Naive thymus-derived CD4-positive, alpha-beta T cell (primary cell): ENCODE data around the gene MGAT3. TPM values are rescaled to one million over a fixed set of nuclear protein-coding genes. Genes with fewer than 3 reads are reported as not detected.

ENCODE experiments used
- ATAC-seq: fragments of 150-1000 bp; cut with Tn5 transposase; 2 replicates; pipeline ENCODE4 v1.10.0; 2021; ENCODE audit warnings: mild to moderate bottlenecking, moderate library complexity
- CTCF ChIA-PET: fragments of 350-600 bp; sonication (Branson Sonifier 250); formaldehyde crosslinking; loops from one replicate; lab custom pipeline; 2021; ENCODE audit warnings: antibody characterized with exemption; lab: Charles Lee
- POLR2A ChIA-PET: fragments of 350-600 bp; sonication (Branson Sonifier 250); formaldehyde crosslinking; loops from one replicate; lab custom pipeline; 2021; ENCODE audit warnings: antibody characterized with exemption, inconsistent platforms; lab: Charles Lee
- DNase-seq, 9 donors: peaks; one replicate each; pipeline versions ENCODE4 v3.0.0 to v3.0.0-alpha.2; 2020 to 2022; ENCODE audit warnings: mixed read lengths in 1 of 9
- H3K27ac ChIP-seq: one replicate; pipeline ENCODE4 v1.7.0; 2013; ENCODE audit warnings: mild to moderate bottlenecking, low read depth, low read length, moderate library complexity
- H3K27me3 ChIP-seq, 2 donors: one replicate each; pipeline ENCODE4 v1.7.0; 2013; ENCODE audit warnings: low read length in 2 of 2, mild to moderate bottlenecking in 2 of 2, moderate library complexity in 2 of 2; ENCODE audit not compliant: control insufficient read depth in 2 of 2, insufficient read depth in 2 of 2
- H3K36me3 ChIP-seq, 3 experiments: 1 replicate in 2 of 3; 2 replicates in 1 of 3; pipeline ENCODE4 v1.7.0; 2013; ENCODE audit warnings: low read length in 3 of 3, mild to moderate bottlenecking in 3 of 3, moderate library complexity in 1 of 3; ENCODE audit not compliant: insufficient read depth in 3 of 3, control insufficient read depth in 2 of 3
- H3K4me1 ChIP-seq, 2 donors: one replicate each; pipeline ENCODE4 v1.7.0; 2013; ENCODE audit warnings: low read length in 2 of 2, mild to moderate bottlenecking in 2 of 2, moderate library complexity in 1 of 2; ENCODE audit not compliant: control insufficient read depth in 2 of 2, insufficient read depth in 2 of 2
- H3K4me3 ChIP-seq: 2 replicates; pipeline ENCODE4 v1.7.0; 2013; ENCODE audit warnings: mild to moderate bottlenecking, low read length
- H3K9me3 ChIP-seq, 3 experiments: 1 replicate in 2 of 3; 2 replicates in 1 of 3; pipeline ENCODE4 v1.7.0; 2013; ENCODE audit warnings: low read length in 3 of 3; ENCODE audit not compliant: control insufficient read depth in 2 of 3
- H3K27ac Mint-ChIP-seq, 9 donors: one replicate each; pipeline ENCODE4 v1.8.0; 2020 to 2022; ENCODE audit warnings: mixed read lengths in 9 of 9, mild to moderate bottlenecking in 8 of 9, moderate library complexity in 5 of 9, inconsistent platforms in 2 of 9
- H3K27me3 Mint-ChIP-seq, 5 donors: one replicate each; pipeline ENCODE4 v1.8.0; 2021 to 2022; ENCODE audit warnings: mixed read lengths in 5 of 5, mild to moderate bottlenecking in 1 of 5
- H3K36me3 Mint-ChIP-seq, 5 donors: one replicate each; pipeline ENCODE4 v1.8.0; 2020 to 2022; ENCODE audit warnings: mixed read lengths in 5 of 5, mild to moderate bottlenecking in 3 of 5, inconsistent platforms in 1 of 5
- H3K4me1 Mint-ChIP-seq, 7 donors: one replicate each; pipeline ENCODE4 v1.8.0; 2020 to 2022; ENCODE audit warnings: mixed read lengths in 7 of 7, mild to moderate bottlenecking in 3 of 7, inconsistent platforms in 1 of 7
- H3K4me3 Mint-ChIP-seq, 10 donors: one replicate each; pipeline ENCODE4 v1.8.0; 2020 to 2022; ENCODE audit warnings: mild to moderate bottlenecking in 10 of 10, mixed read lengths in 10 of 10, moderate library complexity in 6 of 10, inconsistent platforms in 2 of 10
- H3K9me3 Mint-ChIP-seq, 11 donors: one replicate each; pipeline ENCODE4 v1.8.0; 2020 to 2022; ENCODE audit warnings: mixed read lengths in 11 of 11, mild to moderate bottlenecking in 4 of 11, inconsistent platforms in 1 of 11, moderate library complexity in 1 of 11
- intact Hi-C, 2 donors: fragments of 100-400 bp; cut with micrococcal nuclease; formaldehyde crosslinking; loops; one replicate each; pipeline ENCODE4 v1.15.1; 2023
- polyA plus RNA-seq, 2 donors: library from polyadenylated mRNA; unstranded; fragments of 300-500 nt; fragmentation: Illumina TruSeq; gene quantifications; one replicate each; pipeline ENCODE4 v1.2.3, GENCODE V29; 2021
- total RNA-seq, 6 experiments: library from RNA in 5 of 6; stranded (reverse) in 5 of 6; gene quantifications; 1 replicate in 5 of 6; 2 replicates in 1 of 6; pipeline ENCODE4 v1.2.3 and lab custom pipeline; 2021 to 2026

The MGAT3 gene
- total and polyA plus RNA-seq, 7 experiments from 2014 or later, result 0.57 to 3.2 (median 1.0) TPM; not detected in 2

DNA sequence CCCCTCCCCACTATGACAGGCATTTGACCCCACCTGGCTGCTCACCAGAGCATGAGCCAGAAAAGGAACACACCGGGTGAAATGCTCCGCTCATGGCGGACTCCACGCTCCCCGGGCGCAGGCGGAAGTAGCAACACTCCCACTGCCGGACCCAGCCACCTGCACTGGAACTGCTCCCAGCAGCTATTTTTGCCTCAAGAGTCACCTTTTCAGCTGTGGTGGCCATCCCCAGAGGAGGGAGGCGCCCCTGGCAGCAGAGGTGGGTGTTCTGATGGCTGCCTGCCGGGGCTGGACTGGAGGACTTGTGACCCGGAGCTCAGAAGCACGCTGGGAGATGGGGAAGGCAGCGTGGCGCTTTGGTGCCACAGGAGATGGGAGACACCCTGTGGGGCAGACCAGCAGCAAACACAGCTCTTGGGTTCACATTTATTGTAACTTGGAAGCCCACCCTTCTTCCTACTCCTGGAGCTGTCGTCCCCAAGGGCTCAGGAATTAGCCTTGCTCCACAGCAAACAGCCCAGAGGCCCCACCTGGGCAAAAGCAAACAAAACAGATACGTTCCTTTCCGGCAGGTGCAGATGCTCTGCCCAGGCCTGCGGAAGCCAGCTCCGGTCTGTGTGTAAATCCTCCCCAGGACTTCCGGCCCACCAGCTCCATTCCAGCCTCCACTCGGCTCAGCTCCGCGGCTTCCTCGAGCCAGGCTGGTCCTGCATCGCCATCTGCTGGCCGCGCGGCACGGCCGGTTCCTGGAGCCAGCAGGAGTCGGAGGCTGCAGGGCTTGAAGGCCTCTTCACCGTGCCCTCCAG, 72.1 kb downstream of the MGAT3 start:
- H3K4me3 ChIP-seq, result no peak overlapping the region
- DNase-seq (peak; percentile 86 to 93 (median 89)), ATAC-seq (peak; percentile 74)
- intact Hi-C loops, result loop anchor here (1.0 to 10.0 kb wide), 6 partner anchors 33 to 1756 kb away; partner anchors contain the start of genes APOBEC3D (in 1 of the 2), CBX6 (in 1 of the 2) and RANGAP1 (in 1 of the 2)
- no peaks in the 10 kb centered on the region for H3K9me3 ChIP-seq
- Mint-ChIP-seq H3K4me1 (peaks cover 64 to 87% (median 78%) of the 10 kb centered on the region in 7 donors), H3K27ac (peak overlapping the region; percentile 65 to 92 (median 85)), H3K27me3 (peaks cover 0 to 4% (median 0%) of the 10 kb centered on the region in 5 donors), H3K9me3 (peaks cover 0 to 3% (median 0%) of the 10 kb centered on the region in 11 donors), H3K4me3 (peak overlapping the region; percentile 62 to 97 (median 75)), H3K36me3 (peaks cover 0 to 44% (median 12%) of the 10 kb centered on the region in 5 donors)
- ChIA-PET POLR2A (interaction anchor here (0.6 to 7.1 kb wide), 21 partner anchors 7 to 517 kb away, joined by 3 to 105 read pairs (median 5); partner anchors contain the start of genes ATF4, MIEF1, RPL3 and TAB1), CTCF (interaction anchor here (0.6 to 6.4 kb wide), 27 partner anchors 9 to 515 kb away, joined by 3 to 120 read pairs (median 4); partner anchors contain the start of genes ATF4, MIEF1, RPL3 and TAB1)
- H3K27me3 ChIP-seq, result no peaks in the 10 kb centered on the region
- H3K36me3 ChIP-seq, result peaks cover 0 to 48% (median 12%) of the 10 kb centered on the region in 3 experiments
- peaks cover 49 to 60% of the 10 kb centered on the region in 2 donors for H3K4me1 ChIP-seq
- peak overlapping the region; percentile 48 for H3K27ac ChIP-seq

DNA sequence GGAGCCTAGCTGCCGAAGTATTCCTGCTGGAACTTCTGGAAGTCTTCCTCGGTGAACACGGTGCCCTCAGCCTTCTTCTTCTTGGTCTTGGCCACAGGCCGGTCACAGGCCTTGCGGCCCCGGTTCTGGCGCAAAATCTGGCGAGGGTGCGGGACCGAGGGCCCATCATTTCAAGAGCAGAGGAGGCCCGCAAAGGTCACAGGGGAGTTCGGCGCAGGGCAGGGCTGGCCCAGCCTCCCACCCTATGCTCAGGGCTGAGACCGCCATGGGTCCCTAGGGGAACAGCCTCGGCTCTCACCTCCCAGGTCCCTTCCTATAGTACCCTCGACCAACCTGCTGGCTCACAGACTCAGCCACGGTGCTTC, 72.7 kb downstream of the MGAT3 start:
- POLR2A ChIA-PET, result interaction anchor here (0.6 to 7.1 kb wide), 19 partner anchors 8 to 518 kb away, joined by 3 to 105 read pairs (median 5); partner anchors contain the start of genes ATF4, MIEF1, RPL3 and TAB1
- ATAC-seq, result no peak
- intact Hi-C loops, result loop anchor here (1.0 to 10.0 kb wide), 6 partner anchors 33 to 1755 kb away; partner anchors contain the start of genes APOBEC3D (in 1 of the 2), CBX6 (in 1 of the 2) and RANGAP1 (in 1 of the 2)
- Mint-ChIP-seq H3K9me3 (peaks cover 0 to 3% (median 0%) of the 10 kb centered on the region in 11 donors), H3K27me3 (peaks cover 0 to 4% (median 0%) of the 10 kb centered on the region in 5 donors), H3K4me3 (peak overlapping the region; percentile 62 to 97 (median 75)), H3K36me3 (peaks cover 0 to 41% (median 12%) of the 10 kb centered on the region in 5 donors), H3K4me1 (peaks cover 64 to 85% (median 78%) of the 10 kb centered on the region in 7 donors), H3K27ac (peak overlapping the region in 8 of 9 donors; percentile 65 to 92 (median 84))
- Histone ChIP-seq H3K9me3 (no peaks in the 10 kb centered on the region), H3K4me3 (no peak overlapping the region), H3K36me3 (peaks cover 0 to 42% (median 12%) of the 10 kb centered on the region in 3 experiments), H3K27me3 (no peaks in the 10 kb centered on the region), H3K4me1 (peaks cover 49 to 58% of the 10 kb centered on the region in 2 donors), H3K27ac (peak overlapping the region; percentile 22)
- CTCF ChIA-PET, result interaction anchor here (0.7 to 6.4 kb wide), 25 partner anchors 9 to 515 kb away, joined by 3 to 120 read pairs (median 5); partner anchors contain the start of genes ATF4, MIEF1, RPL3 and TAB1
- DNase-seq, result no peak

DNA sequence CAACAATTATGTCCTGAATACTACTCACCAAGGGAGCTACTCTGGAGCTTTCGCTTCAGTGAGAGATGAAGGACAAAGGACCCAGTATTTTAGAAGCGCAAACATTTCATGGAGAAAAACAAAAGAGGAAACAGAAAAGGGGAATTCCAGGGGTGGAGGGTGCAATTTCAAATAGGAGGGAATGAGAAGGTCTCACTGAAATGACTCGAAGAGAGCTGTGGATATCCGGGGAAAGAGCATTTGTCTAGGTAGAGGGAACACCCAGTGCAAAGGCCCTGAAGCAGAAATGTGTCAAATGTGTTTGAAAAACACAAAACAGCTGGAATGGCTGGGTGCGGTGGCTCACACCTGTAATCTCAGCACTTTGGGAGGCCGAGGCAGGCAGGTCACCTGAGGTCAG, 73.3 kb downstream of the MGAT3 start:
- Histone ChIP-seq H3K9me3 (no peaks in the 10 kb centered on the region), H3K4me3 (no peak overlapping the region), H3K36me3 (peaks cover 0 to 35% (median 12%) of the 10 kb centered on the region in 3 experiments), H3K27ac (no peak overlapping the region), H3K27me3 (no peaks in the 10 kb centered on the region), H3K4me1 (peaks cover 47 to 63% of the 10 kb centered on the region in 2 donors)
- Mint-ChIP-seq H3K9me3 (peaks cover 0 to 3% (median 0%) of the 10 kb centered on the region in 11 donors), H3K27ac (peak overlapping the region; percentile 1 to 98 (median 77)), H3K4me3 (peak overlapping the region in 9 of 10 donors; percentile 15 to 97 (median 64)), H3K36me3 (peaks cover 0 to 36% (median 7%) of the 10 kb centered on the region in 5 donors), H3K4me1 (peaks cover 58 to 80% (median 71%) of the 10 kb centered on the region in 7 donors), H3K27me3 (peaks cover 0 to 4% (median 0%) of the 10 kb centered on the region in 5 donors)
- CTCF ChIA-PET, result interaction anchor here (0.7 to 6.4 kb wide), 13 partner anchors 10 to 514 kb away, joined by 3 to 120 read pairs (median 4); partner anchors contain the start of genes ATF4 and TAB1
- intact Hi-C loops, result loop anchor here (5.0 kb wide), 4 partner anchors 372 to 1473 kb away; partner anchors contain the start of genes GRAP2 (in 2 of the 2), CBX7 (in 1 of the 2) and PICK1 (in 1 of the 2)
- ATAC-seq (no peak), DNase-seq (no peak)
- POLR2A ChIA-PET, result interaction anchor here (0.6 to 7.1 kb wide), 13 partner anchors 8 to 517 kb away, joined by 3 to 105 read pairs (median 7); partner anchors contain the start of genes ATF4, MIEF1, RPL3 and TAB1

DNA sequence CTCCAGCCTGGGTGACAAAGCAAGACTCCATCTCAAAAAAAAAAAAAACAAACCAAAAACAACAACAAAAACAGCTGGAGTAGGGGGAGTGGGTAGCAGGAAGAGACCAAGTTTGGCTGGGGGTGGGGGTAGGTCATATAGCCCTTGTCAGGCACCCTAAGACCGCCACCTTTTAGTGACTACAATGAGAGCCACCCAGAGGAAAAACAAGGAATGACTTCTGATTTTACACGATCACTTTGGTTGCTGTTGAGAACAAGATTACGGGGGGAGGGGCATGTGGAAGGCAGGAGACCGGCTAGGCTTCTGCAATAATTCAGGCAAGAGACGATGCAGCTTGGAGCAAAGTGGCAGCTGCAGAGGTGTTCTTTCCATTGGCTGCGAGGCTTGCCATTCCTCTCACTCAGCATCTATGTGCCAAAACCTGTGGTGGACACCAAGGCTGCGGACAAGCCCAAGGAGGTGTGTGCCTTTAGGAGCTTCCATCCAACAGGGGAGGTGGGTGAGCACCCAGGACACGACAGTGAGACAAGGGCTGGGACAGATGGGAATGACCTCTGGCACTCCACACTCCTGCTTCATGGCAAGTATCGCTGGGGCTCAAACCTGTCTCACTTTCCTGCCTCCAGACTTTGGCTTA, 74.0 kb downstream of the MGAT3 start:
- ChIA-PET CTCF (interaction anchor here (0.7 to 6.4 kb wide), 12 partner anchors 8 to 513 kb away, joined by 3 to 120 read pairs (median 4); partner anchors contain the start of gene ATF4), POLR2A (interaction anchor here (0.7 to 7.1 kb wide), 18 partner anchors 9 to 513 kb away, joined by 3 to 105 read pairs (median 5); partner anchors contain the start of genes ATF4, MIEF1, RPL3 and TAB1)
- H3K4me1 Mint-ChIP-seq, result peaks cover 52 to 73% (median 65%) of the 10 kb centered on the region in 7 donors
- Histone ChIP-seq H3K4me1 (peaks cover 45 to 64% of the 10 kb centered on the region in 2 donors), H3K27me3 (no peaks in the 10 kb centered on the region), H3K27ac (peak overlapping the region; percentile 95), H3K9me3 (no peaks in the 10 kb centered on the region), H3K36me3 (peaks cover 0 to 31% (median 12%) of the 10 kb centered on the region in 3 experiments), H3K4me3 (no peak overlapping the region)
- peaks cover 0 to 3% (median 0%) of the 10 kb centered on the region in 11 donors for H3K9me3 Mint-ChIP-seq
- ATAC-seq (no peak), DNase-seq (peak in 3 of 9 donors; percentile 42 to 61 (median 45))
- H3K27ac Mint-ChIP-seq, result peak overlapping the region; percentile 39 to 98 (median 90)
- intact Hi-C loops, result loop anchor here (5.0 kb wide), 4 partner anchors 371 to 1474 kb away; partner anchors contain the start of genes GRAP2 (in 2 of the 2), CBX7 (in 1 of the 2) and PICK1 (in 1 of the 2)
- peaks cover 0 to 32% (median 7%) of the 10 kb centered on the region in 5 donors for H3K36me3 Mint-ChIP-seq
- H3K27me3 Mint-ChIP-seq, result peaks cover 0 to 4% (median 0%) of the 10 kb centered on the region in 5 donors
- H3K4me3 Mint-ChIP-seq, result peak overlapping the region; percentile 79 to 97 (median 94)

DNA sequence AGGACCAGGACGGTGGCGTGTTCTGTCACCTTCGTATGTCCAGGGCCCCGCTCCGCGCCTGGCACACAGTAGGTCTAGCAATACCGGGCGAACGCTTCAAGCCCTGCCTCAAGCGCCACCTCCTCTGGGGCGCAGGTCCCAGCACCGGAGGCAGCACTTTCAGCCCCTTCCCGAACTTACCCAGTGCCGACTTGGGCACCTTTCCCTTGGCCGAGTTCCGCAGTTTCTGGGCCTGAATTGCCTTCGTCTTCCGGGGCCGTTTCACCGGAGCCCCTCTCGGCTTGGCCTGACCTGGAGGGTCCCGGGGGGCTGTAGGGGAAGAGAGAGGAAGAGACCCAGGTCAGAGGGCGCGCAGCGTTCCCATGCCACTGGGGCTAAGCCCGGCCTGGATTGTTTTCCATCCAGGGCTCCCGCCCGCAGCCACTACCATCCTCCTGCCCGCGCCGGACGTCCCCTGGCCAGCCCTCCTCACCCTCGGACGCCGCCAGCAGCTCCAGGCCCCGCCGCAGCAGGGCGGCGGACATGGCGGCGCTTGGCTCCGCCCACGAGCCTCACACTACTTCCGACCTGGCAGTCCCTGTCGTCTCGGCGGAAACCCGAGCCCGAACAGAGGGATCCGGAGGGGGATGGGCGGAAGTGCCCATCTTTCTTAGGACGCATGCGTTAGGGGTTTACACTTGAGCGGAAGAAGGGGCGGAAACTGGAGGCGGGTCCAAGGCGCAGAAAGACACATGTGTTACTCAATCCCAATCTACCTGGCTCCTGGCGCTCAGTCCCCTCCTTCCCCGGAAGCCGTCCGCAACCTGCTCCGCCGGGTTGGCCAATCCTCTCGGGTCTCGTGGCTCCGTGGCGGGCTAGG, 75.6 kb downstream of the MGAT3 start, which contains the start of gene RPS19BP1:
Gene RPS19BP1, minus strand, starts transcription at position 534 of the 859 bp plus-strand sequence. Its CDS starts 10 bp downstream, at position 524.
- Mint-ChIP-seq H3K36me3 (peaks cover 0 to 26% (median 7%) of the 10 kb centered on the region in 5 donors), H3K4me1 (peaks cover 41 to 60% (median 52%) of the 10 kb centered on the region in 7 donors), H3K4me3 (peak within 1 kb of the TSS; percentile 92 to 98 (median 95)), H3K27ac (peak within 1 kb of the TSS; percentile 85 to 98 (median 95)), H3K27me3 (peaks cover 0 to 4% (median 0%) of the 10 kb centered on the region in 5 donors), H3K9me3 (peaks cover 0 to 3% (median 0%) of the 10 kb centered on the region in 11 donors)
- Histone ChIP-seq H3K4me1 (peaks cover 39 to 53% of the 10 kb centered on the region in 2 donors), H3K27me3 (no peaks in the 10 kb centered on the region), H3K9me3 (no peaks in the 10 kb centered on the region), H3K27ac (peak within 1 kb of the TSS; percentile 95), H3K4me3 (peak within 1 kb of the TSS; percentile 92), H3K36me3 (peaks cover 0 to 31% (median 12%) of the 10 kb centered on the region in 3 experiments)
- POLR2A ChIA-PET, result interaction anchor here (1.0 to 7.1 kb wide), 14 partner anchors 11 to 512 kb away, joined by 3 to 105 read pairs (median 5); partner anchors contain the start of genes ATF4, MIEF1, RPL3 and TAB1
- ATAC-seq (peak; percentile 89), DNase-seq (peak; percentile 92 to 100 (median 99))
- CTCF ChIA-PET, result interaction anchor here (0.9 to 6.4 kb wide), 6 partner anchors 10 to 815 kb away, joined by 3 to 120 read pairs (median 6); partner anchors contain the start of gene TAB1
- intact Hi-C loops, result loop anchor here (1.0 to 5.0 kb wide), 15 partner anchors 12 to 1475 kb away; partner anchors contain the start of genes ADSL (in 2 of the 2), ATF4 (in 2 of the 2), GRAP2 (in 2 of the 2) and MIEF1 (in 2 of the 2)
